A673 (cell line): Measurements from ENCODE around the gene ANKRD13B. TPM values are rescaled to one million over a fixed set of nuclear protein-coding genes. Genes with fewer than 3 reads are reported as not detected.

Source experiments
- BruUV-seq: library from RNA; stranded (reverse); fragments of 400-500 nt; replicated peaks from 2 replicates; lab custom pipeline; 2021; lab: Mats Ljungman, UMichigan
- CTCF ChIA-PET: fragments of 300-600 bp; sonication (Branson Sonifier 250); formaldehyde crosslinking; loops from one replicate; lab custom pipeline; 2022; ENCODE audit warnings: antibody characterized with exemption; lab: Charles Lee
- POLR2A ChIA-PET: fragments of 300-600 bp; sonication (Branson Sonifier 250); formaldehyde crosslinking; loops from one replicate; lab custom pipeline; 2022; ENCODE audit warnings: antibody characterized with exemption; ENCODE audit not compliant: low non-redundant PET; lab: Charles Lee
- DNase-seq: peaks from one replicate; pipeline ENCODE4 v3.0.0-alpha.2; 2015; ENCODE audit warnings: low spot score
- H3K27ac ChIP-seq: fragments of 200-600 bp; sonication (generic); 2 replicates; pipeline ENCODE4 v1.5.1; 2016; ENCODE audit warnings: mixed run types, low read depth, mild to moderate bottlenecking, mixed read lengths, antibody characterized with exemption, low read length; ENCODE audit not compliant: poor library complexity, severe bottlenecking
- H3K27me3 ChIP-seq: fragments of 200-600 bp; sonication (generic); replicated peaks from 2 replicates; pipeline ENCODE4 v1.6.1; 2017; ENCODE audit warnings: mixed run types, low read depth, mild to moderate bottlenecking, mixed read lengths, antibody characterized with exemption, low read length; ENCODE audit not compliant: insufficient read depth, poor library complexity
- H3K36me3 ChIP-seq: fragments of 200-600 bp; sonication (generic); 2 replicates; pipeline ENCODE4 v1.6.1; 2016; ENCODE audit warnings: mixed run types, mild to moderate bottlenecking, mixed read lengths, antibody characterized with exemption, low read length; ENCODE audit not compliant: insufficient read depth, poor library complexity, severe bottlenecking
- H3K4me1 ChIP-seq: fragments of 200-600 bp; sonication (generic); 2 replicates; pipeline ENCODE4 v1.6.1; 2017; ENCODE audit warnings: mixed run types, mild to moderate bottlenecking, mixed read lengths, antibody characterized with exemption, low read length; ENCODE audit not compliant: insufficient read depth, poor library complexity, severe bottlenecking
- H3K4me3 ChIP-seq: fragments of 200-600 bp; sonication (generic); 2 replicates; pipeline ENCODE4 v1.5.1; 2016; ENCODE audit warnings: low read depth, mixed run types, mild to moderate bottlenecking, mixed read lengths, low read length; ENCODE audit not compliant: poor library complexity, severe bottlenecking
- H3K9me3 ChIP-seq: fragments of 200-600 bp; sonication (generic); 2 replicates; pipeline ENCODE4 v1.6.1; 2016; ENCODE audit warnings: mixed run types, low read depth, mild to moderate bottlenecking, mixed read lengths, antibody characterized with exemption, low read length; ENCODE audit not compliant: poor library complexity, severe bottlenecking
- CTCF ChIP-seq: fragments of 300-800, 200-600 bp; sonication (generic); conservative IDR thresholded peaks from 2 replicates; pipeline ENCODE4 v1.5.1; 2017; ENCODE audit warnings: low read depth, mild to moderate bottlenecking, antibody characterized with exemption, low read length, moderate library complexity, mixed read lengths
- EZH2 ChIP-seq: fragments of 200-600 bp; sonication (generic); IDR thresholded peaks from 2 replicates; pipeline ENCODE4 v1.6.1; 2017; ENCODE audit warnings: borderline replicate concordance, low read depth, mild to moderate bottlenecking, mixed read lengths, antibody characterized with exemption, low read length; ENCODE audit not compliant: poor library complexity, severe bottlenecking
- intact Hi-C: fragments of 100-400 bp; cut with micrococcal nuclease; formaldehyde crosslinking; loops from one replicate; pipeline ENCODE4 v1.10.0; 2022; ENCODE audit not compliant: unreplicated experiment
- total RNA-seq: library from RNA; stranded (reverse); gene quantifications from 2 replicates; pipeline ENCODE4 v1.2.3, GENCODE V29; 2021

Gene ANKRD13B
- total RNA-seq, 1 experiment from 2014 or later = 81.5 TPM

GRCh38 chr17:29546830-29547229 is 46.1 kb upstream of the ANKRD13B start:
- POLR2A ChIA-PET = no interaction called here
- Histone ChIP-seq H3K27me3 (no peaks in the 10 kb centered on the region), H3K4me1 (peaks cover 11% of the 10 kb centered on the region), H3K36me3 (peaks cover 22% of the 10 kb centered on the region), H3K9me3 (no peaks in the 10 kb centered on the region), H3K27ac (no peak overlapping the region), H3K4me3 (no peak overlapping the region)
- no TSS peak for BruUV-seq
- intact Hi-C loops = no loop called here
- no peak for TF ChIP-seq EZH2
- TF ChIP-seq CTCF = no peak
- no peak for DNase-seq
- CTCF ChIA-PET = no interaction called here

- CTCF ChIA-PET = no interaction called here
- Histone ChIP-seq H3K4me3 (no peak overlapping the region), H3K27me3 (no peaks in the 10 kb centered on the region), H3K27ac (no peak overlapping the region), H3K4me1 (peaks cover 11% of the 10 kb centered on the region), H3K9me3 (no peaks in the 10 kb centered on the region), H3K36me3 (no peaks in the 10 kb centered on the region)
- no peak for TF ChIP-seq EZH2
- no peak for TF ChIP-seq CTCF
- POLR2A ChIA-PET = no interaction called here
- no TSS peak for BruUV-seq
- peak; percentile 27 for DNase-seq
- intact Hi-C loops = no loop called here
Measured at GRCh38 chr17:29549177-29549923, 43.6 kb upstream of the ANKRD13B start.

GRCh38 chr17:29555840-29556239 is 37.1 kb upstream of the ANKRD13B start:
- no peaks in the 10 kb centered on the region for H3K36me3 ChIP-seq
- no peak for TF ChIP-seq CTCF
- no peak overlapping the region for H3K27ac ChIP-seq
- ChIA-PET POLR2A (no interaction called here), CTCF (no interaction called here)
- no TSS peak for BruUV-seq
- no peaks in the 10 kb centered on the region for H3K27me3 ChIP-seq
- DNase-seq = no peak
- no peaks in the 10 kb centered on the region for H3K9me3 ChIP-seq
- H3K4me3 ChIP-seq = no peak overlapping the region
- intact Hi-C loops = no loop called here
- H3K4me1 ChIP-seq = no peaks in the 10 kb centered on the region
